GM21360 (cell line): ENCODE data around the gene KRTAP20-3.

Source experiments
- ATAC-seq: cut with Tn5 transposase; IDR thresholded peaks from one replicate; pipeline ENCODE4 v1.9.1; 2021; ENCODE audit warnings: mild to moderate bottlenecking, moderate library complexity; ENCODE audit not compliant: unreplicated experiment

The KRTAP20-3 gene

GRCh38 chr21:30680586-30680985 is 37.9 kb downstream of the KRTAP20-3 start:
- ATAC-seq = no peak

- no peak for ATAC-seq
These were observed 41.8 kb downstream of the KRTAP20-3 start for GRCh38 chr21:30684506-30684905.

- no peak for ATAC-seq
These were observed 47.2 kb downstream of the KRTAP20-3 start for GRCh38 chr21:30689822-30690221.
